ENCODE measurements around the gene LEMD2.

LEMD2 gene

DNA sequence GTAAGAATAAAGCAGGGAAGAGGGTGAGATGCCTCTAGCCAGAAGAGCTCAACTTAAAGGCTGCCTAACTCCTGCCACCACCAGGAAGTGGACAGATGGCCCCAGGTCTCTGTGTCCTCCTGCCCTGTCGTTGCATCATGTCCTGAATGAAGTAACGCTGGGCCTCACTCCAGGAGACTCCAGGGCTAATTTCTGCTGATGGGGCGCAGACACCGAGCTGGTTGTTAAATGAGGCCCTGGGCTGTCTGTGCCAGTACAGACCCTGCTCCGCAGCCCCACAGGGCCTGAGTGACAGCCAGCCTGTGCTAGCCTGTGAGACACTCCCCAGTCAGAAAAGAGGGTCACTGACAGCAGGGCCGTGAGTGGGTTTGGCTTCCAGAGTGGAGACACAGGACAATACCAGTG is 48.7 kb downstream of the LEMD2 start:
- H3K9me3 Mint-ChIP-seq = no peaks in the 10 kb centered on the region
- H3K4me1 Mint-ChIP-seq = no peaks in the 10 kb centered on the region
- DNase-seq (ENCODE audit: low spot score in 2 of 2) = no peak
- H3K36me3 Mint-ChIP-seq (ENCODE audit: insufficient read depth) = no peaks in the 10 kb centered on the region
- H3K4me3 Mint-ChIP-seq = no peak overlapping the region
- no peak for ATAC-seq (replicated peaks; ENCODE audit: extremely low read depth, poor library complexity, severe bottlenecking)
- H3K27me3 Mint-ChIP-seq = peaks cover 15% of the 10 kb centered on the region
- H3K27ac Mint-ChIP-seq (ENCODE audit: low read depth) = no peak overlapping the region

- Mint-ChIP-seq H3K4me1 (no peaks in the 10 kb centered on the region), H3K27ac (ENCODE audit: low read depth) (no peak overlapping the region), H3K4me3 (no peak overlapping the region), H3K36me3 (ENCODE audit: insufficient read depth) (no peaks in the 10 kb centered on the region), H3K9me3 (no peaks in the 10 kb centered on the region), H3K27me3 (peaks cover 15% of the 10 kb centered on the region)
- no peak for ATAC-seq (replicated peaks; ENCODE audit: extremely low read depth, poor library complexity, severe bottlenecking)
- DNase-seq (ENCODE audit: low spot score in 2 of 2) = no peak
These were observed 49.4 kb downstream of the LEMD2 start for GRCh38 chr6:33739571-33739970.

DNA sequence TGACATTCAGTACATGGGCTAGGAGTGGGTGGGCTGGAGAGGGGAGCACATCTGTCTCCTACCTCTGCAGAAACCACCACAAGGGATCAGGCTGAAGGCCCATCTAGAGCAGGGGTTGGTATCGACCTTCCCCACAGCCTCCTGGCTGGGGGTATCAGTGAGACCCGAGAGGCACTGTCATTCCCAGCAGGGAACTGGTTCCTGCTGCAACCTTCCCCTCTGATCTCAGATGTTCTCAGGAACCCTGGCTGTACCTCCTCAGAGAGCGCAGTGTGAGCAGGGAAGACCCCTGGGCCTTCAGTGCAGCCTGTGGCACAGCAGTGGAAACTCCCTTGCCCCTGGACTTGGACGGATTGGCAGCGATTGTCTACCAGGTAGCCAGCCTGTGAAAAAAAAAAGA is 50.1 kb downstream of the LEMD2 start:
- Mint-ChIP-seq H3K4me1 (no peaks in the 10 kb centered on the region), H3K27ac (ENCODE audit: low read depth) (no peak overlapping the region), H3K36me3 (ENCODE audit: insufficient read depth) (no peaks in the 10 kb centered on the region), H3K27me3 (peaks cover 15% of the 10 kb centered on the region), H3K9me3 (no peaks in the 10 kb centered on the region), H3K4me3 (no peak overlapping the region)
- ATAC-seq (replicated peaks; ENCODE audit: extremely low read depth, poor library complexity, severe bottlenecking) (no peak), DNase-seq (ENCODE audit: low spot score in 2 of 2) (no peak)

DNA sequence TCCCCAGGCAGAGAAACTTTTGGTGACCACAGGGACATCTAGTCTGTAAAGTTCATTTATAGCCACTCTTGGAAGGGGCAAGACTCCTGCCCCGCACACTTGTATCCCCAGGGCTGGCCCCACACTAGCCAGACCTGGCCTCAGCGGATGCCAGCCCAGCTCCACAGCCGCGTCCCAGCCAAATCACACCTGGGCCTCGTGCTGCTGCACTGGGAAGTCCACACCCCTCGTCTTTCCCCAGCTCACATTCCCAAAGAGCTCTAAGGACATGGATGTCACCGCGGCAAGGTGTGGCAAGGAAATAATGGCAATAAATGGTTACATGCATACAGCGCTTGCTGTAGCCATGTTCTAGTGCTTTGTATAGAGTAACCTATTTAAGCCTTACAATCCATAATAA is 50.8 kb downstream of the LEMD2 start:
- DNase-seq (ENCODE audit: low spot score in 2 of 2) (no peak), ATAC-seq (replicated peaks; ENCODE audit: extremely low read depth, poor library complexity, severe bottlenecking) (no peak)
- H3K4me1 Mint-ChIP-seq = no peaks in the 10 kb centered on the region
- no peaks in the 10 kb centered on the region for H3K9me3 Mint-ChIP-seq
- H3K4me3 Mint-ChIP-seq = no peak overlapping the region
- H3K27ac Mint-ChIP-seq (ENCODE audit: low read depth) = no peak overlapping the region
- peaks cover 14% of the 10 kb centered on the region for H3K27me3 Mint-ChIP-seq
- H3K36me3 Mint-ChIP-seq (ENCODE audit: insufficient read depth) = no peaks in the 10 kb centered on the region

- ATAC-seq (replicated peaks; ENCODE audit: extremely low read depth, poor library complexity, severe bottlenecking) (no peak), DNase-seq (ENCODE audit: low spot score in 2 of 2) (no peak)
- Mint-ChIP-seq H3K4me3 (no peak overlapping the region), H3K27ac (ENCODE audit: low read depth) (no peak overlapping the region), H3K36me3 (ENCODE audit: insufficient read depth) (no peaks in the 10 kb centered on the region), H3K9me3 (no peaks in the 10 kb centered on the region), H3K27me3 (peaks cover 14% of the 10 kb centered on the region), H3K4me1 (no peaks in the 10 kb centered on the region)
These were observed 51.5 kb downstream of the LEMD2 start for GRCh38 chr6:33737267-33738026.

DNA sequence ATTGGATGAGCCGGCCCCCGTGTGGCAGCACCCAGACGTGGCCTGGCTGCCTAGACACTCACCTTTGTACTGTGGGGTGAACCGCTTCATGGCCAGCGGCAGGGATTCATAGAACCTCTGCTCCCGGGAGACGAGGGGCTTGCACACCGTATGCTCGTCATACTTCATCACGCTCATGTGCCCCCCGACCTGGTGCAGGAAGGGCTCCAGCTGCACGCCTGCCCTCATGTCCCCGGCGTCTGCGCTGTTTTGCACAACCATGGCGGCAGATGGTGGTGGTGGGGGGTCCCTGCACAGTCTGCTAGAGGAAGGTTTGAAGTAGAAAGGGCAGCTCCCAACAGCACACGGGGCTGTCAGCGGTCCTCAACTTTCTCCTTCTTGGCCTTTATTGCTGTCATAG is 53.7 kb downstream of the LEMD2 start:
- Mint-ChIP-seq H3K27me3 (peaks cover 27% of the 10 kb centered on the region), H3K9me3 (no peaks in the 10 kb centered on the region), H3K27ac (ENCODE audit: low read depth) (no peak overlapping the region), H3K4me1 (no peaks in the 10 kb centered on the region), H3K36me3 (ENCODE audit: insufficient read depth) (no peaks in the 10 kb centered on the region), H3K4me3 (no peak overlapping the region)
- no peak for ATAC-seq (replicated peaks; ENCODE audit: extremely low read depth, poor library complexity, severe bottlenecking)
- DNase-seq (ENCODE audit: low spot score in 2 of 2) = no peak

DNA sequence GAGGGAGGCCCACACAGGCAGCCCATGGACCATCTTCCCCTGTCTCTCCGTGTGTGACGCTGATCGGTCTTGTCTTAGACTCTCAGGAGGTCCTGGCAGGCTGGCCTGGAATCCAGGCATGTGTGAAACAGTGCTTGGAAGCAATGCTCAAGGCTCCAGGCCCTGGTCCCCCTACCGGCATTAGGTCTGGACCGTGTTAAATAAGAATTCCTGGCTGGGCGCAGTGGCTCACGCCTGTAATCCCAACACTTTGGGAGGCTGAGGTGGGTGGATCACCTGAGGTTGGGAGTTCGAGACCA is 55.3 kb downstream of the LEMD2 start:
- peaks cover 31% of the 10 kb centered on the region for H3K27me3 Mint-ChIP-seq
- no peaks in the 10 kb centered on the region for H3K9me3 Mint-ChIP-seq
- no peaks in the 10 kb centered on the region for H3K36me3 Mint-ChIP-seq (ENCODE audit: insufficient read depth)
- no peaks in the 10 kb centered on the region for H3K4me1 Mint-ChIP-seq
- no peak for ATAC-seq (replicated peaks; ENCODE audit: extremely low read depth, poor library complexity, severe bottlenecking)
- no peak overlapping the region for H3K27ac Mint-ChIP-seq (ENCODE audit: low read depth)
- no peak for DNase-seq (ENCODE audit: low spot score in 2 of 2)
- no peak overlapping the region for H3K4me3 Mint-ChIP-seq

GRCh38 chr6:33732817-33733708 is 55.9 kb downstream of the LEMD2 start:
- H3K27ac Mint-ChIP-seq (ENCODE audit: low read depth) = no peak overlapping the region
- H3K36me3 Mint-ChIP-seq (ENCODE audit: insufficient read depth) = no peaks in the 10 kb centered on the region
- DNase-seq (ENCODE audit: low spot score in 2 of 2) = no peak

DNA sequence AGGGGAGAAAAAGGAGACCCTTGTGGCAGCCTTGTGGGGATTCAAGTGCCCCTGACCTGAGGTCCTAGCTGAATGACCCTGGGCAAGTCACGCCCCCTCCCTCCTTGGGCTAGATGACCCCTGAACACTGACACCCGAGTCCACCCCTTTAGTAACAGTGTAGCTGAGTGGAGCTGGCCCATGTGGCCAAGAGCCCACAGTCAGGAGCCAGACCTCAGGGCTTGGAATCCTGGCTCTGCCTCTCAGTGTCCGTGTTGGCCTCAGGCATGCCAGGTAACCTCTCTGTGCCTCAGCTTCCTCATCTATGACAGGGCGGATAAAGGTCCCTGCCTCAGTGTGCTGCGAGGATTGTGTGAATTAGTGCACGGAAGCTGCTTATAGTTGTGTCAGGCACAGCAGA is 56.5 kb downstream of the LEMD2 start:
- H3K9me3 Mint-ChIP-seq = no peaks in the 10 kb centered on the region
- no peak for ATAC-seq (replicated peaks; ENCODE audit: extremely low read depth, poor library complexity, severe bottlenecking)

More at GRCh38 chr6:33732817-33733708, 55.9 kb downstream of the LEMD2 start:
- no peaks in the 10 kb centered on the region for H3K9me3 Mint-ChIP-seq
- no peak overlapping the region for H3K4me3 Mint-ChIP-seq
- H3K27me3 Mint-ChIP-seq = peaks cover 31% of the 10 kb centered on the region
- no peaks in the 10 kb centered on the region for H3K4me1 Mint-ChIP-seq
- no peak for ATAC-seq (replicated peaks; ENCODE audit: extremely low read depth, poor library complexity, severe bottlenecking)

GRCh38 chr6:33731751-33732282 is 57.1 kb downstream of the LEMD2 start:
- Mint-ChIP-seq H3K27me3 (peaks cover 36% of the 10 kb centered on the region), H3K4me1 (no peaks in the 10 kb centered on the region), H3K27ac (ENCODE audit: low read depth) (no peak overlapping the region)

More for the DNA sequence above, 56.5 kb downstream of the LEMD2 start:
- Mint-ChIP-seq H3K4me1 (no peaks in the 10 kb centered on the region), H3K4me3 (no peak overlapping the region), H3K27me3 (peaks cover 31% of the 10 kb centered on the region), H3K36me3 (ENCODE audit: insufficient read depth) (no peaks in the 10 kb centered on the region), H3K27ac (ENCODE audit: low read depth) (no peak overlapping the region)
- no peak for DNase-seq (ENCODE audit: low spot score in 2 of 2)

DNA sequence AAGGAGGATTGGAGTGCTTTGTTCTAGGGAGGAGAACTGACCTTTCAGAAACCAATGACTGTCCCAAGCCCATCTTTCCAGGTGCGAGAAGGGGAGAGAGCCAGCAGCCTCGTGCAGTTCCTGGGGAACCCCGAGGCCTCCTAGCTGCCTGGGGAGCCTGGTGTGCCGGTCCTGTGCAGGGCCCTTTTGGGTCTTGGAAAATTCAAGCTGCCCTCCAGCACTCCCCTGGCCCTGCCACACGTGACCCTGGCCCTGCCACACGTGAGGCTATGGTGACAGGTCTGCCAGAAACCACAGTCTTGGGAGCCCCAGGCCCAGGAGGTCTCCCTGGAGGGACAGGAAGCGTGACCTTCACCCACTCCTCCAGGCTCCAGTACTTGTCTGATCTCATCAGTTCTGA is 57.9 kb downstream of the LEMD2 start:
- no peak overlapping the region for H3K4me3 Mint-ChIP-seq
- H3K27me3 Mint-ChIP-seq = peaks cover 44% of the 10 kb centered on the region
- H3K9me3 Mint-ChIP-seq = no peaks in the 10 kb centered on the region
- no peak overlapping the region for H3K27ac Mint-ChIP-seq (ENCODE audit: low read depth)
- no peaks in the 10 kb centered on the region for H3K4me1 Mint-ChIP-seq
- no peak for DNase-seq (ENCODE audit: low spot score in 2 of 2)
- ATAC-seq (replicated peaks; ENCODE audit: extremely low read depth, poor library complexity, severe bottlenecking) = no peak
- no peaks in the 10 kb centered on the region for H3K36me3 Mint-ChIP-seq (ENCODE audit: insufficient read depth)

More at GRCh38 chr6:33731751-33732282, 57.1 kb downstream of the LEMD2 start:
- DNase-seq (ENCODE audit: low spot score in 2 of 2) = no peak
- H3K36me3 Mint-ChIP-seq (ENCODE audit: insufficient read depth) = no peaks in the 10 kb centered on the region
- no peak for ATAC-seq (replicated peaks; ENCODE audit: extremely low read depth, poor library complexity, severe bottlenecking)
- no peaks in the 10 kb centered on the region for H3K9me3 Mint-ChIP-seq
- H3K4me3 Mint-ChIP-seq = no peak overlapping the region

DNA sequence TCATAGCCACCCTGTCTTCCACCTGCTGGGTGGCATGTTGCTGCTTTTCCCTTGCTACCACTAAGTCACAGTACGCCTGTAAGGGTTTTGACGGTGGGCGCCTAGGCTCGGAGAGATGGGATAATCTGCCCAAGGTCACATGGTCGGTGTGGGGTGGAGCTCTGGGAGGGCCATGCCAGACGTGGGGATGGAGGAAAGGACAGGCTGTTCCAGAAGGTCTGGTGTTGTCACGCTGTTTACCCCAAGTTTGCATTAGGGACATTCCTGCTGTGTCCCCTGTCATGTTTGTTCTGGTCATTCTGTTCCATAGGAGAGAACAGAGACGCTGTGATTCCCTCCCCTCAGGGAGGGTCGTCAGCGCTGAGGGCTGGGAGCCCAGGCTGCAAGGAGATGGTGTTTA is 58.3 kb downstream of the LEMD2 start:
- Mint-ChIP-seq H3K4me1 (no peaks in the 10 kb centered on the region), H3K9me3 (no peaks in the 10 kb centered on the region), H3K36me3 (ENCODE audit: insufficient read depth) (no peaks in the 10 kb centered on the region), H3K27me3 (peaks cover 45% of the 10 kb centered on the region), H3K27ac (ENCODE audit: low read depth) (no peak overlapping the region), H3K4me3 (no peak overlapping the region)
- DNase-seq (ENCODE audit: low spot score in 2 of 2) (no peak), ATAC-seq (replicated peaks; ENCODE audit: extremely low read depth, poor library complexity, severe bottlenecking) (no peak)

DNA sequence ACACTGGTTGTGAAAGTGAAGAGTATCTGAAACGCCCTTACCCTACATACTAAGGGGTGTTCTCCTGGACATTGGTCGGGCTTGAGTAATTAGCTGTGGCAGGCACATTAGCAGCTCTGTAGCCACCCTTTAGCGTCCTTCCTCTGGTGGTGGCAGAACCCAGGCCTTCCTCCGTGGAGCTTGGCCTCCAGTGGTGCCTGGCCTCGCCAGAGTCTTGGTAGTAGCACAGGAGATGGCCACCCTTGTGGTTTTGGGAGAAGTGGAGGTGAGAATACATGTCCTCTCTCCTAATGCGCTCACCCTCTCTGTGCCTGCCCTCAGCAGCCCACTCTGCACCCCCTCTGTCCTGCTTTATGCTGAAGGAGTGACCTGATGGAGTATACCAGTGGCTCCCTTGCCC is 59.9 kb downstream of the LEMD2 start:
- Mint-ChIP-seq H3K27ac (ENCODE audit: low read depth) (no peak overlapping the region), H3K4me1 (peaks cover 4% of the 10 kb centered on the region), H3K27me3 (peaks cover 54% of the 10 kb centered on the region), H3K9me3 (no peaks in the 10 kb centered on the region), H3K4me3 (no peak overlapping the region), H3K36me3 (ENCODE audit: insufficient read depth) (peaks cover 2% of the 10 kb centered on the region)
- no peak for DNase-seq (ENCODE audit: low spot score in 2 of 2)
- no peak for ATAC-seq (replicated peaks; ENCODE audit: extremely low read depth, poor library complexity, severe bottlenecking)

All from central memory CD8-positive, alpha-beta T cell (primary cell).